ENCODE results near the gene SCEL. TPM values are rescaled to one million over a fixed set of nuclear protein-coding genes. Genes with fewer than 3 reads are reported as not detected.

SCEL gene
- total and polyA plus RNA-seq, 2 experiments from 2014 or later = not detected

DNA sequence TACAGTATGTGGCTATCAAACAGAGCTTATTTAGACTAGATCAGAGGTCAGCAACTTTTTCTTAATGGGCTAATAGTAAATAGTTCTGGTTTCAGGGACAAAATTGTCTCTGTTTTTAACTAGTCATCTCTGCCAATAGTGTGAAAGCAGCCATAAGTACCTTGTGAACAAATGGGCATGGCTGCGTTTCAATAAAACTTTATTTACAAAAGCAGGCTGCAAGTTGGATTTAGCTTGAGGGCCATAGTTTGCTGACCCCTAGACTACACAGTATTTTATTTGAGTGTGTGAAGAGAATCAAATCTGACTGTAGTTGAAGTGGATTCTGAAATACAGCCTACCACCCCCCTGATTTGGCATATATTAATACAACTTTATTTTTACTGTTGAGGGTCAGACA is 75.6 kb downstream of the SCEL start (continued):
- TF ChIP-seq, protein P1, sequence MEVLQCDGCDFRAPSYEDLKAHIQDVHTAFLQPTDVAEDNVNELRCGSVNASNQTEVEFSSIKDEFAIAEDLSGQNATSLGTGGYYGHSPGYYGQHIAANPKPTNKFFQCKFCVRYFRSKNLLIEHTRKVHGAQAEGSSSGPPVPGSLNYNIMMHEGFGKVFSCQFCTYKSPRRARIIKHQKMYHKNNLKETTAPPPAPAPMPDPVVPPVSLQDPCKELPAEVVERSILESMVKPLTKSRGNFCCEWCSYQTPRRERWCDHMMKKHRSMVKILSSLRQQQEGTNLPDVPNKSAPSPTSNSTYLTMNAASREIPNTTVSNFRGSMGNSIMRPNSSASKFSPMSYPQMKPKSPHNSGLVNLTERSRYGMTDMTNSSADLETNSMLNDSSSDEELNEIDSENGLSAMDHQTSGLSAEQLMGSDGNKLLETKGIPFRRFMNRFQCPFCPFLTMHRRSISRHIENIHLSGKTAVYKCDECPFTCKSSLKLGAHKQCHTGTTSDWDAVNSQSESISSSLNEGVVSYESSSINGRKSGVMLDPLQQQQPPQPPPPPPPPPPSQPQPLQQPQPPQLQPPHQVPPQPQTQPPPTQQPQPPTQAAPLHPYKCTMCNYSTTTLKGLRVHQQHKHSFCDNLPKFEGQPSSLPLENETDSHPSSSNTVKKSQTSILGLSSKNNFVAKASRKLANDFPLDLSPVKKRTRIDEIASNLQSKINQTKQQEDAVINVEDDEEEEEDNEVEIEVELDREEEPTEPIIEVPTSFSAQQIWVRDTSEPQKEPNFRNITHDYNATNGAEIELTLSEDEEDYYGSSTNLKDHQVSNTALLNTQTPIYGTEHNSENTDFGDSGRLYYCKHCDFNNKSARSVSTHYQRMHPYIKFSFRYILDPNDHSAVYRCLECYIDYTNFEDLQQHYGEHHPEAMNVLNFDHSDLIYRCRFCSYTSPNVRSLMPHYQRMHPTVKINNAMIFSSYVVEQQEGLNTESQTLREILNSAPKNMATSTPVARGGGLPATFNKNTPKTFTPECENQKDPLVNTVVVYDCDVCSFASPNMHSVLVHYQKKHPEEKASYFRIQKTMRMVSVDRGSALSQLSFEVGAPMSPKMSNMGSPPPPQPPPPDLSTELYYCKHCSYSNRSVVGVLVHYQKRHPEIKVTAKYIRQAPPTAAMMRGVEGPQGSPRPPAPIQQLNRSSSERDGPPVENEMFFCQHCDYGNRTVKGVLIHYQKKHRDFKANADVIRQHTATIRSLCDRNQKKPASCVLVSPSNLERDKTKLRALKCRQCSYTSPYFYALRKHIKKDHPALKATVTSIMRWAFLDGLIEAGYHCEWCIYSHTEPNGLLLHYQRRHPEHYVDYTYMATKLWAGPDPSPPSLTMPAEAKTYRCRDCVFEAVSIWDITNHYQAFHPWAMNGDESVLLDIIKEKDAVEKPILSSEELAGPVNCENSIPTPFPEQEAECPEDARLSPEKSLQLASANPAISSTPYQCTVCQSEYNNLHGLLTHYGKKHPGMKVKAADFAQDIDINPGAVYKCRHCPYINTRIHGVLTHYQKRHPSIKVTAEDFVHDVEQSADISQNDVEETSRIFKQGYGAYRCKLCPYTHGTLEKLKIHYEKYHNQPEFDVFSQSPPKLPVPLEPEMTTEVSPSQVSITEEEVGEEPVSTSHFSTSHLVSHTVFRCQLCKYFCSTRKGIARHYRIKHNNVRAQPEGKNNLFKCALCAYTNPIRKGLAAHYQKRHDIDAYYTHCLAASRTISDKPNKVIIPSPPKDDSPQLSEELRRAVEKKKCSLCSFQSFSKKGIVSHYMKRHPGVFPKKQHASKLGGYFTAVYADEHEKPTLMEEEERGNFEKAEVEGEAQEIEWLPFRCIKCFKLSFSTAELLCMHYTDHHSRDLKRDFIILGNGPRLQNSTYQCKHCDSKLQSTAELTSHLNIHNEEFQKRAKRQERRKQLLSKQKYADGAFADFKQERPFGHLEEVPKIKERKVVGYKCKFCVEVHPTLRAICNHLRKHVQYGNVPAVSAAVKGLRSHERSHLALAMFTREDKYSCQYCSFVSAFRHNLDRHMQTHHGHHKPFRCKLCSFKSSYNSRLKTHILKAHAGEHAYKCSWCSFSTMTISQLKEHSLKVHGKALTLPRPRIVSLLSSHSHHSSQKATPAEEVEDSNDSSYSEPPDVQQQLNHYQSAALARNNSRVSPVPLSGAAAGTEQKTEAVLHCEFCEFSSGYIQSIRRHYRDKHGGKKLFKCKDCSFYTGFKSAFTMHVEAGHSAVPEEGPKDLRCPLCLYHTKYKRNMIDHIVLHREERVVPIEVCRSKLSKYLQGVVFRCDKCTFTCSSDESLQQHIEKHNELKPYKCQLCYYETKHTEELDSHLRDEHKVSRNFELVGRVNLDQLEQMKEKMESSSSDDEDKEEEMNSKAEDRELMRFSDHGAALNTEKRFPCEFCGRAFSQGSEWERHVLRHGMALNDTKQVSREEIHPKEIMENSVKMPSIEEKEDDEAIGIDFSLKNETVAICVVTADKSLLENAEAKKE (CRISPR knock-in tag; IDR thresholded peaks at IDR 0.05) = no peak
- no peak for TF ChIP-seq JUNB (IDR thresholded peaks at IDR 0.05; ENCODE audit: unreplicated experiment)

- H3K4me3 ChIP-seq = no peak overlapping the region
- H4K20me1 ChIP-seq (replicated peaks; ENCODE audit: insufficient read depth) = no peaks in the 10 kb centered on the region
- peaks cover 3% of the 10 kb centered on the region; the same call in 1 of the 3 replicates for H3K4me1 Mint-ChIP-seq
- H3K27ac ChIP-seq (ENCODE audit: low read depth) = no peak overlapping the region
- H3K4me3 Mint-ChIP-seq = no peak overlapping the region
- DNase-seq (ENCODE audit: low spot score) = no peak
- H3K79me2 ChIP-seq (replicated peaks; ENCODE audit: insufficient read depth) = no peaks in the 10 kb centered on the region
- H3K9me2 ChIP-seq (ENCODE audit: insufficient read depth) = no peaks in the 10 kb centered on the region
- no peak for ATAC-seq
- no peak overlapping the region for H3K27ac Mint-ChIP-seq
- H3K36me3 ChIP-seq (ENCODE audit: insufficient read depth) = no peaks in the 10 kb centered on the region
- no peaks in the 10 kb centered on the region for H3K4me1 ChIP-seq (ENCODE audit: insufficient read depth)
- H2AFZ ChIP-seq = no peak overlapping the region
- no peaks in the 10 kb centered on the region for H3F3A ChIP-seq (replicated peaks; ENCODE audit: low read depth)
- no peaks in the 10 kb centered on the region for H3K27me3 ChIP-seq (ENCODE audit: insufficient read depth)
- no peaks in the 10 kb centered on the region for H3K27me3 Mint-ChIP-seq (ENCODE audit: insufficient read depth, low read depth, poor library complexity)
- H3K9me3 Mint-ChIP-seq = no peaks in the 10 kb centered on the region
- no peak overlapping the region for H3K4me2 ChIP-seq
- no peaks in the 10 kb centered on the region for H3K36me3 Mint-ChIP-seq (ENCODE audit: low read depth)
- TF ChIP-seq EZH2phosphoT487 (IDR thresholded peaks at IDR 0.05; ENCODE audit: unreplicated experiment) (no peak), REST (IDR thresholded peaks at IDR 0.05; ENCODE audit: unreplicated experiment) (no peak), ZNF331 (CRISPR knock-in tag; IDR thresholded peaks at IDR 0.05; ENCODE audit: low read depth) (no peak), NANOG (IDR thresholded peaks at IDR 0.05; ENCODE audit: borderline replicate concordance) (no peak), CREB1 (CRISPR knock-in tag; IDR thresholded peaks at IDR 0.05; ENCODE audit: low read depth) (no peak), EZH2 (IDR thresholded peaks at IDR 0.05; ENCODE audit: low read depth, unreplicated experiment) (no peak), STAT1 (IDR thresholded peaks at IDR 0.05; ENCODE audit: unreplicated experiment) (no peak), JUNB (IDR thresholded peaks at IDR 0.05; ENCODE audit: unreplicated experiment) (no peak), ZNF114 (CRISPR knock-in tag; IDR thresholded peaks at IDR 0.05) (no peak)
- TF ChIP-seq, protein P2, sequence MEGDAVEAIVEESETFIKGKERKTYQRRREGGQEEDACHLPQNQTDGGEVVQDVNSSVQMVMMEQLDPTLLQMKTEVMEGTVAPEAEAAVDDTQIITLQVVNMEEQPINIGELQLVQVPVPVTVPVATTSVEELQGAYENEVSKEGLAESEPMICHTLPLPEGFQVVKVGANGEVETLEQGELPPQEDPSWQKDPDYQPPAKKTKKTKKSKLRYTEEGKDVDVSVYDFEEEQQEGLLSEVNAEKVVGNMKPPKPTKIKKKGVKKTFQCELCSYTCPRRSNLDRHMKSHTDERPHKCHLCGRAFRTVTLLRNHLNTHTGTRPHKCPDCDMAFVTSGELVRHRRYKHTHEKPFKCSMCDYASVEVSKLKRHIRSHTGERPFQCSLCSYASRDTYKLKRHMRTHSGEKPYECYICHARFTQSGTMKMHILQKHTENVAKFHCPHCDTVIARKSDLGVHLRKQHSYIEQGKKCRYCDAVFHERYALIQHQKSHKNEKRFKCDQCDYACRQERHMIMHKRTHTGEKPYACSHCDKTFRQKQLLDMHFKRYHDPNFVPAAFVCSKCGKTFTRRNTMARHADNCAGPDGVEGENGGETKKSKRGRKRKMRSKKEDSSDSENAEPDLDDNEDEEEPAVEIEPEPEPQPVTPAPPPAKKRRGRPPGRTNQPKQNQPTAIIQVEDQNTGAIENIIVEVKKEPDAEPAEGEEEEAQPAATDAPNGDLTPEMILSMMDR (conservative IDR thresholded peaks at IDR 0.05; ENCODE audit: low read depth in 2 of 2) = no peak
- TF ChIP-seq, protein P3, sequence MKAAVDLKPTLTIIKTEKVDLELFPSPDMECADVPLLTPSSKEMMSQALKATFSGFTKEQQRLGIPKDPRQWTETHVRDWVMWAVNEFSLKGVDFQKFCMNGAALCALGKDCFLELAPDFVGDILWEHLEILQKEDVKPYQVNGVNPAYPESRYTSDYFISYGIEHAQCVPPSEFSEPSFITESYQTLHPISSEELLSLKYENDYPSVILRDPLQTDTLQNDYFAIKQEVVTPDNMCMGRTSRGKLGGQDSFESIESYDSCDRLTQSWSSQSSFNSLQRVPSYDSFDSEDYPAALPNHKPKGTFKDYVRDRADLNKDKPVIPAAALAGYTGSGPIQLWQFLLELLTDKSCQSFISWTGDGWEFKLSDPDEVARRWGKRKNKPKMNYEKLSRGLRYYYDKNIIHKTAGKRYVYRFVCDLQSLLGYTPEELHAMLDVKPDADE (IDR thresholded peaks at IDR 0.05) = no peak
These were observed 80.5 kb downstream of the SCEL start for GRCh38 chr13:77616027-77616426.
